Prostate gland (tissue), 2 donors: Measurements from ENCODE around the gene CENPB.

ENCODE experiments used
- CTCF ChIP-seq, 4 experiments: fragments of 200-600 bp in 2 of 4; fragments of 450-650 bp in 2 of 4; sonication (generic) in 2 of 4; IDR thresholded peaks; 1 replicate in 3 of 4; 2 replicates in 1 of 4; pipeline ENCODE4 v1.5.1; 2016 to 2019; ENCODE audit warnings: antibody characterized with exemption in 4 of 4, mild to moderate bottlenecking in 2 of 4, moderate library complexity in 2 of 4
- POLR2A ChIP-seq: fragments of 450-650 bp; IDR thresholded peaks from one replicate; pipeline ENCODE4 v1.6.1; 2016; ENCODE audit warnings: antibody characterized with exemption, mild to moderate bottlenecking
- POLR2AphosphoS5 ChIP-seq: sonication (generic); formaldehyde crosslinking; IDR thresholded peaks from one replicate; pipeline ENCODE4 v1.6.1; 2017; ENCODE audit warnings: antibody characterized with exemption

- TF ChIP-seq POLR2AphosphoS5 (no peak), CTCF (IDR thresholded peaks at IDR 0.05) (no peak), POLR2A (no peak)
Measured at GRCh38 chr20:3804254-3804751, 17.8 kb upstream of the CENPB start.
